Neural crest cell (in vitro differentiated cells): ENCODE data around the gene SNX9. TPM values are rescaled to one million over a fixed set of nuclear protein-coding genes. Genes with fewer than 3 reads are reported as not detected.

Source experiments
- DNase-seq: peaks from one replicate; pipeline ENCODE4 v3.0.0; 2021; ENCODE audit warnings: low read depth, mixed read lengths, low spot score
- H3K27ac Mint-ChIP-seq: one replicate; pipeline ENCODE4 v1.8.0; 2021; ENCODE audit warnings: mild to moderate bottlenecking, mixed read lengths; ENCODE audit not compliant: unreplicated experiment
- H3K27me3 Mint-ChIP-seq: 2 replicates; pipeline ENCODE4 v1.8.0; 2021; ENCODE audit warnings: low read depth, mild to moderate bottlenecking, mixed read lengths
- H3K36me3 Mint-ChIP-seq: 2 replicates; pipeline ENCODE4 v1.8.0; 2021; ENCODE audit warnings: low read depth, mild to moderate bottlenecking, mixed read lengths
- H3K4me1 Mint-ChIP-seq: 2 replicates; pipeline ENCODE4 v1.8.0; 2021; ENCODE audit warnings: mixed read lengths
- H3K4me3 Mint-ChIP-seq: one replicate; pipeline ENCODE4 v1.8.0; 2021; ENCODE audit warnings: mild to moderate bottlenecking, mixed read lengths
- H3K9me3 Mint-ChIP-seq: 2 replicates; pipeline ENCODE4 v1.8.0; 2021; ENCODE audit warnings: mixed read lengths
- total RNA-seq: library from RNA; stranded (reverse); gene quantifications from 2 replicates; pipeline ENCODE4 v1.2.1, GENCODE V29; 2021
- TF ChIP-seq, protein P1 (sequence below): fragments of 200-600 bp; sonication (generic); conservative IDR thresholded peaks from 2 replicates; pipeline ENCODE4 v1.5.0; 2021; ENCODE audit warnings: antibody characterized with exemption, mild to moderate bottlenecking

The SNX9 gene
- total RNA-seq, 1 donor from 2014 or later: 18.1 TPM

DNA sequence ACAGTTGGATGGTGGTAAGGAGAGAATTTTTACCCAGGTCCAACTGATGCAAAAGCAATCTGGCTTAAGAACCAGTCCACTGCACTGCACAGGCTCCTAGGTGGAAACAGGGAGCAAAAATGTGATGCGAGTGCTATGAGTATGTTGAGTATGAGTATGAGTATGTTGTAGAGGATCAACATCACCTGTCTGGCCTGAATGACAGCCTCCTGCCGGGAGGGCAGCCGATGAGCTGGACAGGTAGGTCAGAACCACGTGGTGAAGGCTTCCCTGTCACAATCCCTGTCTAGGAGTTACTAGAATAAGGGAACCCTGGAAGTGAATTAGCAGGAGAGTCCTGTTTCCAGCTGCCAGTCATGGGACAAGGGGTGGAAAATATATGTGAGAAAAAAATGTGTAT lies 44.3 kb upstream of the SNX9 start:
- Mint-ChIP-seq H3K36me3 (no peaks in the 10 kb centered on the region), H3K27me3 (peaks cover 8% of the 10 kb centered on the region), H3K9me3 (peaks cover 3% of the 10 kb centered on the region), H3K4me3 (no peak overlapping the region), H3K27ac (no peak overlapping the region), H3K4me1 (no peaks in the 10 kb centered on the region)
- no peak for DNase-seq
- TF ChIP-seq, protein P1, sequence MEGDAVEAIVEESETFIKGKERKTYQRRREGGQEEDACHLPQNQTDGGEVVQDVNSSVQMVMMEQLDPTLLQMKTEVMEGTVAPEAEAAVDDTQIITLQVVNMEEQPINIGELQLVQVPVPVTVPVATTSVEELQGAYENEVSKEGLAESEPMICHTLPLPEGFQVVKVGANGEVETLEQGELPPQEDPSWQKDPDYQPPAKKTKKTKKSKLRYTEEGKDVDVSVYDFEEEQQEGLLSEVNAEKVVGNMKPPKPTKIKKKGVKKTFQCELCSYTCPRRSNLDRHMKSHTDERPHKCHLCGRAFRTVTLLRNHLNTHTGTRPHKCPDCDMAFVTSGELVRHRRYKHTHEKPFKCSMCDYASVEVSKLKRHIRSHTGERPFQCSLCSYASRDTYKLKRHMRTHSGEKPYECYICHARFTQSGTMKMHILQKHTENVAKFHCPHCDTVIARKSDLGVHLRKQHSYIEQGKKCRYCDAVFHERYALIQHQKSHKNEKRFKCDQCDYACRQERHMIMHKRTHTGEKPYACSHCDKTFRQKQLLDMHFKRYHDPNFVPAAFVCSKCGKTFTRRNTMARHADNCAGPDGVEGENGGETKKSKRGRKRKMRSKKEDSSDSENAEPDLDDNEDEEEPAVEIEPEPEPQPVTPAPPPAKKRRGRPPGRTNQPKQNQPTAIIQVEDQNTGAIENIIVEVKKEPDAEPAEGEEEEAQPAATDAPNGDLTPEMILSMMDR: no peak

DNA sequence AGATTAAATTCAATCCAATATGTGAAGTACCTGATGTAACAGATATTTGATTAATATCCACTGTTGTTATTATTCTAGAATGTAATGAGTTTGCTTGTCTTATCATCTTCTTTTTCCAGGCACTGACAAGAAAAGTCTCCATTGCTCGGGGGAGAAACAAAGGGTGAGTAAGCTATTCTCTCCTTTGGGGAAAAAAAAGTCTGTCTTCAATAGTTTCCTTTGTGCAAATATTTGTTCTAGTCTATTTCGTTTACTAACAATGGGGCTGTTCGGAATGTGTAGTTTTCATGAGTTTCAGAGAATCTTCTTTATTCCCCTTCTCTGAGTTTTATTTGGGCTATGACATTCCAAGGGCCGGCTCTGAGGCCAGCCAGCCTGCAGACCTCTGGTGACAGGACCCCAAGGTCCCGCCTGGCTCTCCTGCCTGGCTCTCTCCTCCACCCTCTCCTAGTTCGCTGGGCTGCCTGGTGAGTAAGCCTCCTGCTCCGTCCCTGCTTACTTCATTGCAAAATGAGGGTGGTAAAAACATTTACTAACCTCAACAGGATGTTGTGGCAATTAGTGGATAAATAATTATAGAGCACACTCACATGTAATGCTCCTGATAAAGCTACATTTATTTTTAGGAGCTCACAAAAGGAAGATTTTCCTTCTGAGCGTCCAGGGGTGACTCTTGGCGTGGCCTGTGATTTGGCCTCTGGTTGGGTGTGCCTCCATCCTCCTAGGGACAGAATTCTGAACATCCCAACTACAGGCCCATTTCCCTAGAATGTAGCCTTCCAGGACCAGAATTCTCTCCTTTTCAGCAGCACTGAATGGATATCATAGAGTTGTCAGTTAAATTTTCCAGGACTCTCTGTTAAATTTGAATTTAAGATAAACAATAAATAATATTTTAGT lies 43.1 kb upstream of the SNX9 start:
- TF ChIP-seq, protein P1: no peak
- Mint-ChIP-seq H3K27ac (no peak overlapping the region), H3K36me3 (no peaks in the 10 kb centered on the region), H3K27me3 (peaks cover 8% of the 10 kb centered on the region), H3K4me3 (no peak overlapping the region), H3K9me3 (peaks cover 3% of the 10 kb centered on the region), H3K4me1 (no peaks in the 10 kb centered on the region)
- no peak for DNase-seq

DNA sequence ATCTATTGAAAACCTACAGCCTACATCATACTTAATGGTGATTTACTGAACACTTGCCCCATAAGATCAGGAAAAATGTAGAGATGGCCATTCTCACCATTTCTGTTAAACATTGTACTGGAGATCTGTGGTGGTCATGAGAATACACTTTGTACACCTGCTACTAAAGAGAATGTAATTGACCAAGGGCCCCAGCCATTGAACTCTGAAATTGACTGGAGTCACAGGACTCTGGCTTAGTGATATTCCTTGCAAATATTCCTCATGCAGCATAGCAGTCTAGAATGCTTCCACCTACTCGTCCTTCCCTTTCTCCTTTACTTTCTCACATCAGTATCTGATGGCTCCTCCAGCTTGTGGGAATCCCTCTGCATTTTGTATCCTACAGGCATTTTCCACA lies 37.4 kb upstream of the SNX9 start:
- no peaks in the 10 kb centered on the region for H3K27me3 Mint-ChIP-seq
- no peaks in the 10 kb centered on the region for H3K36me3 Mint-ChIP-seq
- H3K27ac Mint-ChIP-seq: no peak overlapping the region
- no peaks in the 10 kb centered on the region for H3K9me3 Mint-ChIP-seq
- no peak overlapping the region for H3K4me3 Mint-ChIP-seq
- DNase-seq: no peak
- TF ChIP-seq, protein P1: no peak
- H3K4me1 Mint-ChIP-seq: no peaks in the 10 kb centered on the region

DNA sequence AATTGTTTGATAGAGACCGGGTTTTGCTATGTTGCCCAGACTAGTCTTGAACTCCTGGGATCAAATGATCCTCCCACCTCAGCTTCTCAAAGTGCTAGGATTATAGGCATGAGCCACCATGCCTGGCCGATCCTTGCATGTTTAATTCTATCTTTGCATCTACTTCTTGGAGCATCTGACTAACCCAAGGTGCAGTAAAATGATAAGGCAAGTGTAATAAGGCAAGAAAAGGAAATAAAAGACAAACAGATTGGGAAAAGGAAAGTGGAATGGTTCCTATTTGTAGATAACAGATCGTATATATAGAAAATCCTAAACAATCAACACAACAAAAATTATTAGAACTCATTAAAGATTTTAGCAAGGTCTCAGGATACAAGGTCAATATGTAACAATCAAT lies 36.8 kb upstream of the SNX9 start:
- Mint-ChIP-seq H3K27ac (no peak overlapping the region), H3K4me1 (no peaks in the 10 kb centered on the region)
- TF ChIP-seq, protein P1: no peak

DNA sequence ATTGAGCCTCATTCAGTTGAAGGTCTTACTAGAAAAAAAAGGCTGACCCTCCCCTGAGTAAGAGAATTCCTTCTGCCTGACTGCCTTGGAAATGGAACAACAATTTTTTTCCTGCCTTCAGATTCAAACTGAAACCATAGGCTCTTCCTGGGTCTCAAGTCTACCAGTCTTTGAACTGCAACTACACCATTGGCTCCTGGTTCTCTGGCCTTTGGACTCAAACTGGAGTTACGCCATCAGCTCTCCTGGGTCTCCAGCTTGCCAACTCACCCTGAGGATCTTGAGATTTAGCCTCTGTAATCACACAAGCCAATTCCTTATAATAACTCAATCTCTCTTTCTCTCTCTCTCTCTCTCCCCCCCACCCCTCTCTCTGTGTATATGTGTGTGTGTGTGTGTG lies 36.0 kb upstream of the SNX9 start:
- H3K4me3 Mint-ChIP-seq: no peak overlapping the region
- H3K27me3 Mint-ChIP-seq: no peaks in the 10 kb centered on the region
- TF ChIP-seq, protein P1: no peak
- DNase-seq: no peak
- no peak overlapping the region for H3K27ac Mint-ChIP-seq
- no peaks in the 10 kb centered on the region for H3K9me3 Mint-ChIP-seq
- H3K36me3 Mint-ChIP-seq: no peaks in the 10 kb centered on the region
- H3K4me1 Mint-ChIP-seq: no peaks in the 10 kb centered on the region

More for the DNA sequence above, 36.8 kb upstream of the SNX9 start:
- H3K27me3 Mint-ChIP-seq: no peaks in the 10 kb centered on the region
- no peaks in the 10 kb centered on the region for H3K9me3 Mint-ChIP-seq
- H3K4me3 Mint-ChIP-seq: no peak overlapping the region
- DNase-seq: no peak
- no peaks in the 10 kb centered on the region for H3K36me3 Mint-ChIP-seq
